Ovary (tissue), 3 donors: ENCODE measurements around the gene CENPF.

Experiments used
- CTCF ChIP-seq, 3 donors: fragments of 450-650 bp in 2 of 3; fragments of 200-600 bp in 1 of 3; IDR thresholded peaks; one replicate each; pipeline versions ENCODE4 v1.5.1 to v1.8.0; 2016 to 2022; ENCODE audit warnings: antibody characterized with exemption in 3 of 3, mild to moderate bottlenecking in 1 of 3
- EP300 ChIP-seq: sonication (generic); formaldehyde crosslinking; IDR thresholded peaks from one replicate; pipeline ENCODE4 v1.6.1; 2017; ENCODE audit warnings: antibody characterized with exemption
- POLR2A ChIP-seq: fragments of 450-650 bp; IDR thresholded peaks from one replicate; pipeline ENCODE4 v1.6.1; 2017; ENCODE audit warnings: antibody characterized with exemption, mild to moderate bottlenecking, moderate library complexity
- donor health status: DM: no; HTN: no; CAD: no.

GRCh38 chr1:214584805-214585766, 17.9 kb upstream of the CENPF start:
- TF ChIP-seq CTCF (IDR thresholded peaks at IDR 0.05) (peak in 2 of 3 donors; percentile 70 to 73), POLR2A (no peak), EP300 (no peak)
